H9 (cell line): ENCODE measurements around the gene C1orf226. TPM values are rescaled to one million over a fixed set of nuclear protein-coding genes. Genes with fewer than 3 reads are reported as not detected.

Experiments
- DNase-seq: peaks from one replicate; pipeline ENCODE4 v3.0.0-alpha.2; 2017
- H2AFZ ChIP-seq: one replicate; pipeline ENCODE4 v1.6.1; 2013; ENCODE audit warnings: mild to moderate bottlenecking, low read length, control low read depth, moderate library complexity
- H2AK5ac ChIP-seq: 2 replicates; pipeline ENCODE4 v1.6.1; 2013; ENCODE audit warnings: low read length, control low read depth, mixed read lengths; ENCODE audit not compliant: insufficient read length
- H2BK120ac ChIP-seq: one replicate; pipeline ENCODE4 v1.6.1; 2013; ENCODE audit warnings: low read depth, mild to moderate bottlenecking, low read length, control low read depth, inconsistent platforms; ENCODE audit not compliant: poor library complexity, severe bottlenecking
- H2BK12ac ChIP-seq: 2 replicates; pipeline ENCODE4 v1.6.1; 2013; ENCODE audit warnings: low read length, control low read depth, mixed read lengths, low read depth; ENCODE audit not compliant: insufficient read length
- H2BK15ac ChIP-seq: 2 replicates; pipeline ENCODE4 v1.6.1; 2013; ENCODE audit warnings: low read depth, low read length, control low read depth
- H2BK20ac ChIP-seq: one replicate; pipeline ENCODE4 v1.6.1; 2013; ENCODE audit warnings: low read depth, mild to moderate bottlenecking, low read length, control low read depth, inconsistent platforms; ENCODE audit not compliant: poor library complexity, severe bottlenecking
- H2BK5ac ChIP-seq: 2 replicates; pipeline ENCODE4 v1.6.1; 2013; ENCODE audit warnings: low read length, control low read depth, mixed read lengths; ENCODE audit not compliant: insufficient read length
- H3K14ac ChIP-seq: 2 replicates; pipeline ENCODE4 v1.6.1; 2013; ENCODE audit warnings: low read length, control low read depth; ENCODE audit not compliant: insufficient read depth
- H3K18ac ChIP-seq: 2 replicates; pipeline ENCODE4 v1.6.1; 2013; ENCODE audit warnings: low read depth, mild to moderate bottlenecking, mixed read lengths, low read length, control low read depth; ENCODE audit not compliant: insufficient read length
- H3K23ac ChIP-seq: 2 replicates; pipeline ENCODE4 v1.6.1; 2013; ENCODE audit warnings: low read length, control low read depth, mixed read lengths, low read depth; ENCODE audit not compliant: insufficient read length
- H3K23me2 ChIP-seq: 2 replicates; pipeline ENCODE4 v1.6.1; 2013; ENCODE audit warnings: low read depth, mild to moderate bottlenecking, mixed read lengths, low read length, control low read depth; ENCODE audit not compliant: insufficient read length, poor library complexity, severe bottlenecking
- H3K27ac ChIP-seq: 2 replicates; pipeline ENCODE4 v1.5.1; 2013; ENCODE audit warnings: low read length, control low read depth, mixed read lengths, low read depth; ENCODE audit not compliant: insufficient read length
- H3K27me3 ChIP-seq: 2 replicates; pipeline ENCODE4 v1.6.1; 2013; ENCODE audit warnings: low read length, control low read depth, inconsistent platforms; ENCODE audit not compliant: insufficient read depth
- H3K4ac ChIP-seq: 2 replicates; pipeline ENCODE4 v1.6.1; 2013; ENCODE audit warnings: low read depth, mild to moderate bottlenecking, control low read depth, inconsistent platforms, low read length, moderate library complexity
- H3K4me1 ChIP-seq: 2 replicates; pipeline ENCODE4 v1.6.1; 2013; ENCODE audit warnings: low read length, control low read depth, inconsistent platforms; ENCODE audit not compliant: insufficient read depth
- H3K4me2 ChIP-seq: 2 replicates; pipeline ENCODE4 v1.6.1; 2013; ENCODE audit warnings: low read length, control low read depth, mixed read lengths; ENCODE audit not compliant: insufficient read length, insufficient read depth
- H3K56ac ChIP-seq: 2 replicates; pipeline ENCODE4 v1.6.1; 2013; ENCODE audit warnings: low read depth, mild to moderate bottlenecking, mixed read lengths, low read length, control low read depth; ENCODE audit not compliant: insufficient read length
- H3K79me1 ChIP-seq: 2 replicates; pipeline ENCODE4 v1.6.1; 2013; ENCODE audit warnings: low read depth, mild to moderate bottlenecking, moderate library complexity, low read length, control low read depth, inconsistent platforms; ENCODE audit not compliant: insufficient read depth, poor library complexity, severe bottlenecking
- H3K79me2 ChIP-seq: 2 replicates; pipeline ENCODE4 v1.6.1; 2013; ENCODE audit warnings: low read length, control low read depth, inconsistent platforms; ENCODE audit not compliant: insufficient read depth
- H3K9ac ChIP-seq: 2 replicates; pipeline ENCODE4 v1.6.1; 2013; ENCODE audit warnings: low read length, control low read depth, mixed read lengths; ENCODE audit not compliant: insufficient read length; ENCODE audit errors: extremely low read depth
- H3K9me3 ChIP-seq: one replicate; pipeline ENCODE4 v1.6.1; 2013; ENCODE audit warnings: low read depth, low read length, inconsistent platforms; ENCODE audit not compliant: control insufficient read depth
- H3T11ph ChIP-seq: one replicate; pipeline ENCODE4 v1.6.1; 2013; ENCODE audit warnings: mild to moderate bottlenecking, low read length, control low read depth, inconsistent platforms
- H4K20me1 ChIP-seq: one replicate; pipeline ENCODE4 v1.6.1; 2013; ENCODE audit not compliant: control insufficient read depth, insufficient read length, insufficient read depth
- H4K5ac ChIP-seq: 2 replicates; pipeline ENCODE4 v1.6.1; 2013; ENCODE audit warnings: low read depth, mild to moderate bottlenecking, mixed read lengths, low read length, control low read depth; ENCODE audit not compliant: insufficient read length
- H4K8ac ChIP-seq: replicated peaks from 2 replicates; pipeline ENCODE4 v1.6.1; 2013; ENCODE audit warnings: low read length, control low read depth, mixed read lengths, low read depth; ENCODE audit not compliant: insufficient read length
- H4K91ac ChIP-seq: 2 replicates; pipeline ENCODE4 v1.6.1; 2013; ENCODE audit warnings: low read depth, mild to moderate bottlenecking, moderate library complexity, mixed read lengths, low read length, control low read depth; ENCODE audit not compliant: insufficient read length
- H3K27ac Mint-ChIP-seq, 3 experiments: 2 replicates in 2 of 3; 3 replicates in 1 of 3; pipeline ENCODE4 v1.8.0; 2020 to 2021; ENCODE audit warnings: mixed read lengths in 3 of 3, mild to moderate bottlenecking in 1 of 3, moderate library complexity in 1 of 3
- H3K27me3 Mint-ChIP-seq: 2 replicates; pipeline ENCODE4 v1.8.0; 2021; ENCODE audit warnings: low read depth, mild to moderate bottlenecking, moderate library complexity, mixed read lengths
- H3K36me3 Mint-ChIP-seq, 3 experiments: 2 replicates in 2 of 3; 3 replicates in 1 of 3; pipeline ENCODE4 v1.8.0; 2020 to 2021; ENCODE audit warnings: low read depth in 3 of 3, mixed read lengths in 3 of 3; ENCODE audit not compliant: insufficient read depth in 1 of 3
- H3K4me1 Mint-ChIP-seq, 2 experiments: 2 replicates each; pipeline ENCODE4 v1.8.0; 2020; ENCODE audit warnings: mixed read lengths in 2 of 2
- H3K4me3 Mint-ChIP-seq, 2 experiments: 2 replicates in 1 of 2; 3 replicates in 1 of 2; pipeline ENCODE4 v1.8.0; 2020 to 2021; ENCODE audit warnings: mild to moderate bottlenecking in 2 of 2, mixed read lengths in 2 of 2, moderate library complexity in 1 of 2
- H3K9me3 Mint-ChIP-seq, 2 experiments: 2 replicates in 1 of 2; 3 replicates in 1 of 2; pipeline ENCODE4 v1.8.0; 2020; ENCODE audit warnings: mild to moderate bottlenecking in 2 of 2, mixed read lengths in 2 of 2, moderate library complexity in 1 of 2
- WGBS: extraction: QIAGEN DNeasy Blood & Tissue Kit; methylation state at CpG from one replicate; pipeline ENCODE4 v1.1.7; 2013; ENCODE audit warnings: missing lambda C conversion rate, low lambda C conversion rate, mixed read lengths; ENCODE audit not compliant: insufficient read length; ENCODE audit errors: extremely low coverage; 5-methylcytosine and 5-hydroxymethylcytosine counted together
- total RNA-seq: library from RNA; stranded (reverse); gene quantifications from 2 replicates; pipeline ENCODE4 v1.2.1, GENCODE V29; 2021
- TF ChIP-seq, protein P1 (sequence below): fragments of 200-600 bp; sonication (generic); conservative IDR thresholded peaks from 3 replicates; pipeline ENCODE4 v1.8.0; 2021; ENCODE audit warnings: antibody characterized with exemption, mild to moderate bottlenecking

C1orf226 gene
- total RNA-seq, 1 experiment from 2014 or later, result 11.5 TPM

- H3K27me3 ChIP-seq, result no peaks in the 10 kb centered on the region
- H3T11ph ChIP-seq, result no peak overlapping the region
- no peaks in the 10 kb centered on the region for H3K9me3 ChIP-seq
- Mint-ChIP-seq H3K4me3 (no peak overlapping the region), H3K36me3 (peaks cover 2 to 10% (median 3%) of the 10 kb centered on the region in 3 experiments; a peak in 4 of 7 replicates), H3K4me1 (peaks cover 0 to 7% of the 10 kb centered on the region in 2 experiments; a peak in 2 of 4 replicates), H3K9me3 (no peaks in the 10 kb centered on the region), H3K27ac (no peak overlapping the region), H3K27me3 (no peaks in the 10 kb centered on the region)
- H4K8ac ChIP-seq, result no peak overlapping the region
- no peak overlapping the region for H2BK20ac ChIP-seq
- no peak overlapping the region for H3K56ac ChIP-seq
- no peak overlapping the region for H3K18ac ChIP-seq
- no peak for DNase-seq
- no CpG with 5 or more reads among the region's 36 CpGs for WGBS
- H2AK5ac ChIP-seq, result no peak overlapping the region
- H3K79me1 ChIP-seq, result no peaks in the 10 kb centered on the region
- H3K4ac ChIP-seq, result no peak overlapping the region
- TF ChIP-seq, protein P1, sequence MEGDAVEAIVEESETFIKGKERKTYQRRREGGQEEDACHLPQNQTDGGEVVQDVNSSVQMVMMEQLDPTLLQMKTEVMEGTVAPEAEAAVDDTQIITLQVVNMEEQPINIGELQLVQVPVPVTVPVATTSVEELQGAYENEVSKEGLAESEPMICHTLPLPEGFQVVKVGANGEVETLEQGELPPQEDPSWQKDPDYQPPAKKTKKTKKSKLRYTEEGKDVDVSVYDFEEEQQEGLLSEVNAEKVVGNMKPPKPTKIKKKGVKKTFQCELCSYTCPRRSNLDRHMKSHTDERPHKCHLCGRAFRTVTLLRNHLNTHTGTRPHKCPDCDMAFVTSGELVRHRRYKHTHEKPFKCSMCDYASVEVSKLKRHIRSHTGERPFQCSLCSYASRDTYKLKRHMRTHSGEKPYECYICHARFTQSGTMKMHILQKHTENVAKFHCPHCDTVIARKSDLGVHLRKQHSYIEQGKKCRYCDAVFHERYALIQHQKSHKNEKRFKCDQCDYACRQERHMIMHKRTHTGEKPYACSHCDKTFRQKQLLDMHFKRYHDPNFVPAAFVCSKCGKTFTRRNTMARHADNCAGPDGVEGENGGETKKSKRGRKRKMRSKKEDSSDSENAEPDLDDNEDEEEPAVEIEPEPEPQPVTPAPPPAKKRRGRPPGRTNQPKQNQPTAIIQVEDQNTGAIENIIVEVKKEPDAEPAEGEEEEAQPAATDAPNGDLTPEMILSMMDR, result no peak
- no peak overlapping the region for H2BK15ac ChIP-seq
- H3K23me2 ChIP-seq, result no peaks in the 10 kb centered on the region
- H3K23ac ChIP-seq, result no peak overlapping the region
- H3K14ac ChIP-seq, result no peak overlapping the region; the same call in 1 of the 2 replicates
- no peak overlapping the region for H3K4me2 ChIP-seq
- no peak overlapping the region for H2BK5ac ChIP-seq
- H4K5ac ChIP-seq, result no peak overlapping the region
- H3K4me1 ChIP-seq, result no peaks in the 10 kb centered on the region
- no peak overlapping the region for H2BK12ac ChIP-seq
- no peaks in the 10 kb centered on the region for H4K20me1 ChIP-seq
- no peak overlapping the region for H3K27ac ChIP-seq
- no peak overlapping the region for H4K91ac ChIP-seq
- H2AFZ ChIP-seq, result no peak overlapping the region
- H3K9ac ChIP-seq, result no peak overlapping the region
- H2BK120ac ChIP-seq, result no peak overlapping the region
- H3K79me2 ChIP-seq, result no peaks in the 10 kb centered on the region
Measured at GRCh38 chr1:162367073-162367472, 14.5 kb upstream of the C1orf226 start.
